ENCODE data around the gene SNF8.
"Not testable (repeated sequence)": the region's sequence is repeated elsewhere in the genome, so short reads cannot be mapped to it uniquely, and the experiment has no call there.

Gene SNF8

GRCh38 chr17:48944515-48945260, at the start of gene SNF8:
Gene SNF8 (minus strand): TSS chr17:48944842. CDS start chr17:48944734, 108 bp downstream.
- DNase-seq (ENCODE audit: low read depth, low spot score): peak; percentile 97

GRCh38 chr17:48993951-48994350, 49.3 kb upstream of the SNF8 start:
- no peak for DNase-seq (ENCODE audit: low read depth, low spot score)

- no peak for DNase-seq (ENCODE audit: low read depth, low spot score)
These were observed 48.7 kb upstream of the SNF8 start for GRCh38 chr17:48993305-48993704.

DNA sequence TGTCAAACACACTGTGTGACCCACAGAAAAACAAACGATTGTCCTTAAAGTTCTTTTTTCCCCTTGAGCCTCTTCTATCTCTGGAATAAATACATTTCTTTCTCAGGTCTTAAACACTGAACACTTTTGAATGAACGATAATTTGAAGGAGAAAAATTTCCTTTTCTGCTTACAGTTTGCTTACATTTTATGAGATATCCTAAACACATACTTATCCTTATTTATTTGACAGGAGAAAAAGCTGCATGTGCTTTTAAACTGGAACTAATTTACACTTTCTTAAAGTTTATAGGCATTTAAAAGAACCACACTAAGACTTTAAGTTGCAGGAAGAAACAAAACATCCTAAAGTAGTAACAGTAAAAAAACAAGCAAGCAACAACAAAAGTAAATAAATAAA, 47.8 kb upstream of the SNF8 start:
- no peak for DNase-seq (ENCODE audit: low read depth, low spot score)

DNA sequence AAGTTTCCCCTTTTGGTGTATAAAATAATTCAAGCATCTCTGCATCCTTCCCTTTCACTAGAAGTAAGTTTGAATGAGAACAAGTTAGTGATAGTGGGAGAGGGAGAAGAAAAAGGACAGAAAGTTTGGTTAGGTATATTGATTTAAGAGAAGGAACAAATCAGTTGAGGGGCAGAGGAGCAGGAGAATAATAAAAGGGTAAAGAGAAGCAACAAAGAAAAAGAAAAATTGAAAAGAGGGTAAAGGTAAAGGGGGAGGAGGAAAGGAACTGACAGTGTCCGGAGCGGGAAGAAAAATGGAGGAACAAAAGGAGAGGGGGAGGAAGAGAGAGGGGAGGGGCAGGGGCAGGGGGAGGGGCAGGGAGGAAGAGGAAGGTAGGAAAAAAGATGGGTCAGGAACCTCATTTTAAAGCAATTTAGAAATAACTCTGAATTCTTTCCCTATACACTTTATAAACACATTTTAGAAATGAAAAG, 46.3 kb upstream of the SNF8 start:
- no peak for DNase-seq (ENCODE audit: low read depth, low spot score)

DNA sequence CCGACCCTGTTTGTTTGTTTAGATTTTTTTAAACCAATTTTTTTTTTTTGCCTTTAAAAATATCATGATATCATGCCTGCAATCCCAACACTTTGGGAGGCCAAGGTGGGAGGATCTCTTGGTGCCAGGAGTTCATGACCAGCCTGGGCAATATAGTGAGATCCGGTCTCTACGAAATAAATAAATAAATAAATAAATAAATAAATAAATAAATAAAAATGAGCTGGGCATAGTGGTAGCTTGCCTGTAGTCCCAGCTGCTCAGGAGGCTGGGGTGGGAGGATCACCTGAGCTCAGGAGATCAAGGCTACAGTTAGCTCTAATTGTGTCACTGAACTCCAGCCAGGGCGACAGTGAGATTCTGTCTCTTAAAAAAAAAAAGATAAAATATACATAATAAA, 44.5 kb upstream of the SNF8 start:
- no peak for DNase-seq (ENCODE audit: low read depth, low spot score)

DNA sequence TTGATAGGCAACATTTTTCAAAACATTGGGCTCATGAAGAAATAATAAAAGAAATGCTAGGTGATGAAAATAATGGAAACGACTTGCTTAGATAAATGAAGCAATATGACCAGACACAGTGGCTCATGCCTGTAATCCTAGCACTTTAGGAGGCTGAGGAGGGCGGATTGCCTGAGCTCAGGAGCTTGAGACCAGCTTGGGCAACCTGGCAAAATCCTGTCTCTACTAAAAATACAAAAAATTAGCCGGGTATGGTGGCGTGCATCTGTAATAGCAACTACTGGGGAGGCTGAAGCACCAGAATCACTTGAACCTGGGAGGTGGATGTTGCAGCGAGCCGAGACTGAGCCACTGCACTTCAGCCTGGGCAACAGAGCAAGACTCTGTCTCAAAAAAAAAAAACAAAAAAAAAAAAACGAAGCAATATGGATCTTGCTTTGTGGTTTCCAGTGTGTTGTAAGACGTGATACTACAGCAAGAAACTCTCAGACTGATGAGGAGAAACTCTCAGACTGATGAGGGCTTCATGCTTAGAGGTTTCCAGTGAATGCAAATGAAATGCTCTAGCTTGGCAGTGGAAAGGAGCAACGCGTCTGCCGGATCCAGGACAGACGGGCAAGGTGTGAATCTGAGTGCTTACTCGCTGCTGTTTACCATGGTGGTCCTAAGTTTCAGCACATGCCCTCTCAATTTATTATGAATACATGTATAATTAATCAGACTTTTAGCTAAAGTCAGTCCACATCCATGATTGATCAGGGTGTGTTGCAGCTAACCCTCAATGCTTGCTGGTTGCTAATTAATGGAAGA, 41.0 kb upstream of the SNF8 start:
- DNase-seq (ENCODE audit: low read depth, low spot score): no peak

GRCh38 chr17:48981927-48982539, 37.4 kb upstream of the SNF8 start:
- DNase-seq (ENCODE audit: low read depth, low spot score): no peak

DNA sequence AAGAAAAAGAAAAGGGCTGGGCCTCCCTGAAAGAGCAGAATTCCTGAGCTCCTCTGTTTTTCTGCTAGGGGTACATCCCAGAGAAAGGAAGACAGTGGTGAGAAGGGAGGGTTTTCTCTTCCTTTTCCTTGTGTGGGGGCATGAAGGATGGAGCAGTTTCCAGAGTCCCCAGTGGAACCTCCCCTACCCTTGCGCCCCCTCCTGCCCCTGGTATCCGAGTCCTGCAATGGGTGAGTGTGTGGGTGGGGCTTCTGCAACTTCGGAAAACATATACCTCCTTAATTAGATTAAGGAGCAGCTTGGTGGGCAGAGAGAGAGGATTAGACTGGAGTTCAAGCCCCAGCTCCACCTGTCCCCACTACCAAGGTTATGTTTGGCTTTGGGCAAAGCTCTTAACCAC, 29.2 kb upstream of the SNF8 start:
- no peak for DNase-seq (ENCODE audit: low read depth, low spot score)

GRCh38 chr17:48972749-48973097, 28.1 kb upstream of the SNF8 start:
- no peak for DNase-seq (ENCODE audit: low read depth, low spot score)

DNA sequence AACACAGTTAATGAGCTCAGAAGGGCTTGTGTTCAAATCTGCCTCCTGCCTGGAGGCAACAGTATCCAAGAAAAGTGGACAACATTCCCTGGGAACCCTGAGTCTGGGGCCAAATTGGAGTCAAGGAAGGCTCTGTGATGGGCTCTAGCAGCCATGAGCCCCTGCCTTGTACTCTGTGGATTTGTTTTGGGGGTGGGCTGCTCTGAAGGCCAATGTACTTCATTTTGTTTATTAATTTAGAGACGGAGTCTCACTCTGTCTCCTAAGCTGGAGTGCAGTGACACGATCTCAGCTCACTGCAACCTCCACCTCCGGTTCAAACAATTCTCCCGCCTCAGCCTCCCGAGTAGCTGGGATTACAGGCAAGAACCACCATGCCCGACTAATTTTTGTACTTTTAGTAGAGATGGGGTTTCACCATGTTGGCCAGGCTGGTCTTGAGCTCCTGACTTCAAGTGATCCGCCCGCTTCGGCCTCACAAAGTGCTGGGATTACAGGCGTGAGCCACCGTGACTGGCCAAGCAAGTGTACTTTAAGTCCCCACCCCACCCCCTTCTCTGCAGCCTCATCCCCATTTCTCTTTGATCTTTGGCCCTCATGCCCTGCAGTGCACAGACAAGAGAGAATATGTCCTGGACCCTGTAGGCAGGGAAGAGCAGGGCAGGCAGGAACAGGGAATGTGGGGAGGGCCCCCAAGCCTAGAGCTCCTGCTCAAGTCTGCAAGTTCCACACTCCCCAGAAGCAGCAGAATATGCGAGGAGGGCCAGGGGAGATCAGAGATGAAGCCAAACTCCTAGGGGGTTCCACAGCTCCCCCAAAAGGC, 26.4 kb upstream of the SNF8 start:
- DNase-seq (ENCODE audit: low read depth, low spot score): peak; percentile 86

DNA sequence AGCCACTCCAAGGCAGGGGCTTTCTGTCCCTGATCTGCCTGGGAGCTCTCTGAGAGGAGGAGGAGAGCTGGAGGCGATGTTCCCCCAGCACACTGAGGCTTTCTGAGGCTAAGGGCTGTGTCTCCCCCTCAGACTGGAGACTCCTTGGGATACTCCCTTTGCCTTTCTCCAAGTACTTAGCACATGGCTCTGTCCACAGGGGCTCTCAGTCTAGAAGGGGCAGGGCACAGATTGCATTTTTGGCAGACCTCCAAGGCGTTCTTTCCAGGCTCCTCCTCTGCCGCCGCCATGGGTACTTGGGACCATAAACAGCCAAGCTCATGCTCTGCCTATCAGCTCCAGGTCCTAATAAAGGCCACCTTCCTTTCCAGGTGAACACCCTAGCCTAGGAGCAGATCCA, 25.6 kb upstream of the SNF8 start:
- DNase-seq (ENCODE audit: low read depth, low spot score): peak; percentile 24

DNA sequence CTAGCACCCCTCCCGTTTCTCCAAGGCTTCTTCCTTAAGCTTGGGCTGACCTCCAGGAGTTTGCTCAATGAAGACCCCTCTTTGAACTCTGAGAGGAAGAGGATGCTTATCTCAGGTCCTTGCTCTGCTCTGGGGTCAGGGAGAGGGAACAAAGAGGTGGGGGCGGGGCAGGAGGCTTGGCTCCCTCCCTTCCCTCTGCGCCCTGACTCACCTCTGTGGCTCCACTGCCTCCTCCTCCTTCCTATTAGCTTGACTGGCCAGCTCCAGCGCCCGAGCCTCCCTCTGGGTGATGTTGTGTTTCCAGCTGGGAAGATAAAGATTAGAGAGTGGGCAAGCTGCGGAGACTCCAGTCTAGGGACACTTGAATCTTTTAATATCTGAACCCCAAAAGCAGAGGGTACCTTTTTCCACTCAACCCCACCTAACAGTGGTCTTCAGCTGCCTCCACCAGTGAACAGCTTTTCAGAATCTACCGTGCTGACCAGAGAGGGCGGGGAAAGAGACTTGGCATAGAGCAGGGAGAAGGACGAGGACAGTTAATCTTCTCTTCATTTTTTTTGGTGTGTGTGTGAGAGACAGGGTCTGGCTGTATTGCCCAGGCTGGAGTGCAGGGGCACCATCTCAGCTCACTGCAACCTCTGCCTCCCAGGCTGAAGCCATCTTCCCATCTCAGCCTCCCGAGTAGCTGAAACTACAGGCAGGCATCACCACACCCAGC, 17.0 kb upstream of the SNF8 start:
- DNase-seq (ENCODE audit: low read depth, low spot score): peak; percentile 92

- peak; percentile 29 for DNase-seq (ENCODE audit: low read depth, low spot score)
These were observed 16.3 kb upstream of the SNF8 start for GRCh38 chr17:48960834-48961515.

- peak; percentile 61 for DNase-seq (ENCODE audit: low read depth, low spot score)
These were observed 9.7 kb upstream of the SNF8 start for GRCh38 chr17:48954300-48954755.

- DNase-seq (ENCODE audit: low read depth, low spot score): no peak
These were observed 8.3 kb upstream of the SNF8 start for GRCh38 chr17:48952904-48953303.

GRCh38 chr17:48951572-48951971, 6.9 kb upstream of the SNF8 start:
- DNase-seq (ENCODE audit: low read depth, low spot score): no peak

DNA sequence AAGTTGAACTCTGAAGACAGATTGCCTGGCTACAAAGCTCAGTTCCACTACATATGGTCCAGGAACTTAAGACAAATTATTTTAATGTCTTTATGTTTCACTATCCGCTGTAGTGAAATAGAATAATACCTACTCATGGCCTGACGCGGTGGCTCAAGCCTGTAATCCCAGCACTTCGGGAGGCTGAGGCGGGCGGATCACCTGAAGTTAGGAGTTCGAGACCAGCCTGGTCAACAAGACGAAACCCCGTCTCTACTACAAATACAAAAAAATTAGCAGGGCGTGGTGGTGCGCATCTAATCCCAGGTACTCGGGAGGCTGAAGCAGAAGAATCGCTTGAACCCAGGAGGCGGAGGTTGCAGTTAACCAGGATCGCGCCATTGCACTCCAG, 614 bp upstream of the SNF8 start:
- DNase-seq (ENCODE audit: low read depth, low spot score): not testable (repeated sequence)

GRCh38 chr17:48933035-48933434, 11.6 kb downstream of the SNF8 start:
- no peak for DNase-seq (ENCODE audit: low read depth, low spot score)

DNA sequence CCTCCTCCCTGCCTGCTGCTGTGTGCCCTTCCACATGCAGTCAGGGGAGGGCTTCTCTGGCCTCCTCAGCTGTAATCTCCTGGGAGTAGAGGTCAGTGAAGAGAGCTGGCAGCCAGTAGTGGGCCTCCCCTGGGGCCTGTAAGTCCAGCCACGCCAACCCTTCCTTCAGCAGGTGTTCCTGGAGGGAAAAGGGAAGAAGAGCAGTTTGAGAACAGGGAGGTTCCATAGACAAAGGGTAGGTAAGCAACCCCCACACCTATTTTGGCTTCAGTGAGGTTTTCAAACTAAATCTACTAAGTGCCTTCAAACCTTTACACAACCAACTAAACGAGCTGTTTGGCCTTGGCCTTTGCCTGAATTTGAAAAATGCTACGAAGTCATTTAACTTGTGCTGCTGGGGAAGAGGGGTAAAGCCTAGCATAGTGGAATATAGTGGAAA, 14.2 kb downstream of the SNF8 start:
- no peak for DNase-seq (ENCODE audit: low read depth, low spot score)

Measured in ELF-1 (cell line).